NK-92 (cell line): ENCODE results near the gene SLC26A1.
"Not testable (repeated sequence)": the region's sequence is repeated elsewhere in the genome, so short reads cannot be mapped to it uniquely, and the experiment has no call there.

ENCODE experiments used
- DNase-seq: peaks from one replicate; lab custom pipeline; 2025; ENCODE audit not compliant: unreplicated experiment; lab: John Stamatoyannopoulos, UW

Gene SLC26A1

DNA sequence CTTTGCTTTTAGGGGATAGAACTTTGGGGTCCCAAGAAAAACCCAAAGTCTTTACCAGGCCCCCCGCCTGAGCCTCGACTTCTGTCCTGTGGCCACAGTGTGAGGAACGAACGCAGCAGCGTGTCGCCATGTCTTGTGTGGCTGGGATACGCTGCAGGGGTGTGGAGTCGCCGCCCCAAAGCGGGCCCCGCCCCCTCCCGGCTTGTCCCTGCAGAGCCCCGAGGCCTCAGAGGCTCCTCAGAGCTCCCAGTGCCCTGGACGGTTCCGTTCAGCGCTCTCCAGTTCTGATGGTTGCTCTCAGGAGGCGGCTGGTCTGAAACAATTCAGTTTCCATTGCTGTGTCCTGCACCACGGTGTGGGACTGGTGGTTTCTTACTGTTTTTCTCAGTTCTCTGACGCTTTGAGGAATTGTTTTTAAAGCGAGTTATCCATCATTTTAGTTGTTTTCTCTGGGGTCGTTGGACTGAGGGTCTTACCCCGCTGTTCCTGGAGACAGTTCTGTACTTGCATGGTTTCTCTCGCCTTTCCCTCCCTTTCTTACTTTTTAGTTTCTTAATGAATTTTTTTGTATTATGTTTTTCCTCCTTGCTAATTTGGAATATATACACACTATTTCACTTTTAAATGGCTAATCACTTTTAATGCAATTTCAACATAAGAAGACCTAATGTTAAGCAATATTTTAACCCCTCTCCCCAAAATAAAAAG lies 7.9 kb downstream of the SLC26A1 start:
- DNase-seq = no peak

DNA sequence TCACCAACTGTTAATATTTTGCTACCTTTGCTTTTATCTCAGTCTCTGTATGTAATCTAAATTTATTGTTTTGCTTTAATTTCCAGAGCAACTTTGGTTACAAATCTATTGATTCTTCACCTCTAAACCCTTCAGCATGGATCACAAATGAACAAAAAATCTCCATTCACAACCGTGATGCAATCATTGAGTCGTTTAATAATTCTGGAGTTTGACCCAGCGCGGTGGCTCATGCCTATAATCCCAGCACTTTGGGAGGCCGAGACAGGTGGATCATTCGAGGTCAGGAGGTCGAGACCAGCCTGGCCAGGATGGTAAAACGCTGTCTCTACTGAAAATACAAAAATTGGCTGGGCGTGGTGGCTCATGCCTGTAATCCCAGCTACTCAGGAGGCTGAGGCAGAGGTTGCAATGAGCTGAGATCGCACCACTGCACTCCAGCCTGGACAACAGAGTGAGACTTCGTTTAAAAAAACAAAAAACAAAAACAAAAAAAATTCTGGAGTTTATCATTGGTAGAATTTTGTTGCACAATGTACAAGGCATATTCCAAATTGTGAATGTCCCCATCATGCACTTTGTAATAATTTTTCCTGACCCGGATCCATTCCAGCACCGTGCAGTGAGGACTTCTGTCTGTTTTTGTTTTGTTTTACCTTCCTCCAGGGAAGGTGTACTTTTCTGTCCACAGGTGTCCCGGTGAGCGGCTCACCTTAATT lies 8.7 kb downstream of the SLC26A1 start:
- no peak for DNase-seq

DNA sequence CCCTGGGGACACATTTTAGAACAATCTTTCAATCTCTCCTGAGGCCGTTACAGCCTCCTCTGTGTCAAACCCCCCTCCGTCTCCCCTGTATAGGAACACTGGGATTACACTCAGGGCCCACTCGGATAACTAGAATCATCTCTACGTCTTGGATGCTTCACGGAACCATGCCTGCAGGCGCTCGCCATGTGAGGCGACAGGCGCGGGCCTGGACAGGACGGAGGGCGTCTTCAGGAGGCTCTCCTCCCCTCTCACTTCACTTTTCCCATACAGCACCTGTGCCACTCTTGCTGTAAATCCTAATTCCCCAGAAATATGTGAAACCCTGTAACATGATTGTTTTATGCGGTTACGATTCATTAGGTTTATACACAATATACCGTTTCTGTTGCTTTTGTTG lies 10.4 kb downstream of the SLC26A1 start:
- DNase-seq = no peak

DNA sequence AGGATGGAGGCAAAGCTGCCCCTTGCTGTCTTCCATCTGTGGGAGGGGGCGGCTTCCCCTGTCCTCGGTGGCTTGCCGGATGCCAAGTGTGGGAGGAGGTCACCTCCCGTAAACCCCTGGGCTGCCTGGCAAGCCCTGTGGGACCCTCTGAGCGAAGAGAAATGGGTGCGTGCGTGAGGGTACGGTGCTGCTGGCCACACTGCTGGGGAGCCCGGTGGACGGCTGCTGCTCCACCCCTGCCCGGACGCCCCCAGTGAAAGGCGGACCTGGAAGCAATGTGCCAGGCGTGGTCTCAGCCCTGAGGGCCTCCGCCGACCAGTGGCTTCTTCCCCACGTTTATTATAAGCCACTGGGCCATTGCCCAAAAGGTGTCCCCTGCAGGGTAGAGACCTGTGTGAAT lies 10.9 kb downstream of the SLC26A1 start:
- no peak for DNase-seq

DNA sequence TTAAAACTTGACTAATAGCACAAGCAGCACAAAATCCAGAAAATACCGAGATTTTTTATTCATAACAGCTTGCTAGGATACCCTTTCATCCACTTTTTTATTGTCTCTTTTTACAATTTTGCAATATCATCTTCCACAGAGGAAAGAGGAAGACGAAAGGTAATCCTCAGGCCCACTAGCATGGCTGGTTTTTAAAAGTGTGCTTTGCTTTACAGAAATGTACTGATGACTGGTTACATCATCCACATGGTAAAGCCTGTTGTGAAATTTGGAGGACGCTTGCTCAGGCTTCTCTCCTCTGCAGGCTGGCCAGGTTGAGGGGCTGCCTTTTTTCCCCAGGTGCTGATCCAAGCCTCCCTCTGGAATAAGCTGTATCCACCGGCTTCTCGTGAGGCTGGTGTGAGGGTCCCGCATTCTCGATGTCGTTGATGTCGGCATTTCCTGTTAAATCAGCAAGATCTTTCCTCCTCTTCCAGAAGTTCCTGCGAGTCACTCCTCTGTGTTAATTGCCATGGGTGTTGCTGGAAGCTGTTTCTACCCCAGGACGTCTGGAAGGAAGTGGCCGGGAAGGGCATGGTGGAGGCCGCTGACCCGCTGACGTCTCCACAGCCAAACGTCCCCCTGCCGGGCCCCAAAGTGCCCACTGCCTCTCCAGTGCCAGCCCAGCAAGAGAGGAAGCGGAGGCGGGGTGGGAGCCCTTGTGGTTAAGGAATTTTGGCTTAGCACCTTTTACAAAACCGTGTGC lies 14.1 kb downstream of the SLC26A1 start:
- no peak for DNase-seq

DNA sequence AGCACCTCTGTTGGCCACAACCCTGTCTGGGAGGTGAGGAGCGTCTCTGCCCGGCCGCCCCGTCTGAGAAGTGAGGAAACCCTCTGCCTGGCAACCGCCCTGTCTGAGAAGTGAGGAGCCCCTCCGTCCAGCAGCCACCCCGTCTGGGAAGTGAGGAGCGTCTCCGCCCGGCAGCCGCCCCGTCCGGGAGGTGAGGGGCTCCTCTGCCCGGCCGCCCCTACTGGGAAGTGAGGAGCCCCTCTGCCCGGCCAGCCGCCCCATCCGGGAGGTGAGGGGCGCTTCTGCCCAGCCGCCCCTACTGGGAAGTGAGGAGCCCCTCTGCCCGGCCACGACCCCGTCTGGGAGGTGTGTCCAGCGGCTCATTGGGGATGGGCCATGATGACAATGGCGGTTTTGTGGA lies 17.2 kb downstream of the SLC26A1 start:
- DNase-seq = not testable (repeated sequence)

DNA sequence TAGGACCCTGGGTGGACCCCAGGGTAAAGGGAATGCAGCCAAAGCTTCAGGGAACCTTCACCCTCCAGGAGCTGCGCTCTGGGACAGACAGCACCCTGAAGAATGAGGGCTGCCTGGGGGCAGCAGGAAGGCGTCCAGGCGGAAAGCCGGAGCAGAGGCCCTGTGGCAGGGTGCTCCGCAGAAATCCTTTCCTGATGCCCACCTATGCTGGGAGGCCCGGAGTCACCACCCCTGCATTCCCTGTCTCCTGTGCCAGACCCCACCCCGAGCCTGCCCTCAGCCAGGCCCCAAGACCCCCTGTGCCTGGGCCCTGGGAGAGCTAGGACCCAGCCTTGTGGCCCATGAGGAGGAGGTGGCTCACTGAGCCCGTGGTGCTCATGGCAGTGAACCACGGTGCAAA lies 18.5 kb downstream of the SLC26A1 start:
- DNase-seq = no peak

DNA sequence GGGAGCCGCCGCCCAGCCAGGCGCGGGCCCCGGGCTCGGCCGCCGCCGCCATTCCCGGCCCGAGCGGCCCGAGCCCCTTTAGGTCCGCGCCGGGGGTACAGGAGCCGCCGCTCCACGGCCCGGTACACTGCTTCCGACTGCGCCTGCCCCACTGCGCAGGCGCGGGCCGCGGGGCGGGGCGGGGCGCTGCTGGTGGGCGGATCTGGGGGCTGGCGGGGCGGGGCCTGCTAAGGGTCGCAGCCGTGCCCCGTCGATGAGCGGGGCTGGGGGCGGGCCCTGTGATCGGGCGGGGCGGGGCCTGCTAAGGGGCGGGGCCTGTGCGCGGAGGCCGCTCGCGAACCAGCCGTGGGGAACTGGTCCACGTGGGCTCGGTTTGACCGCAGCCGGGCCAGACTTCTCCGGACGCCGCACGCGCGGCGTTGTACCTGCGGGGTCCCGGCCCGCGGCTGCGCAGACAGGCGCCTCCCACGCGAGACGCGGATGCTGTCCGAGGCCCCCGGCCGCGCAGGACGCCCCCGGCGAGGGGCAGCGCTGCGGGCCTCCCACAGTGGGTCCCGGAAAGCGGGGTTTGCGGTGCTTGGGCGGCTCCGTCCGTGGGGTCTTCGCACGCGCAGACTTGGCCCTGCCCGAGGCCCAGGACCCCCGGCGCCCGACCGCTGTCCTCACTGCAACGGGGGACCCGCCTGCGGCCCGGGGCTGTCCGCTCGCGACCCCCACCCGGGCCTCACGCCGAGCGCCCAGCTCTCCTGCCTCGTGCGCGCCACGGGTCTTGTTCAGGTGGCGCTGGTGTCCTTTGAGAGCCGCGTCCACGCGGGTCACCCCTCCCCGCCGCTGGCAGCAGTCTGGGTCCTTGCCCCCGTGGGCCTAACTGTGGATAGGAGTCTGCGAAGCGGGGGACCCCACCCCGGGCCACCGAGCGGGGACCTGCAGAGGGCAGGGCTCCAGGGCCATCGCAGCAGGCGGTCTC lies 19.5 kb downstream of the SLC26A1 start, which contains the start of gene DGKQ:
TSS of gene DGKQ (minus strand) at position 139 of the 967 bp plus-strand sequence. CDS start at position 52, 87 bp downstream.
- DNase-seq = peak; percentile 19

DNA sequence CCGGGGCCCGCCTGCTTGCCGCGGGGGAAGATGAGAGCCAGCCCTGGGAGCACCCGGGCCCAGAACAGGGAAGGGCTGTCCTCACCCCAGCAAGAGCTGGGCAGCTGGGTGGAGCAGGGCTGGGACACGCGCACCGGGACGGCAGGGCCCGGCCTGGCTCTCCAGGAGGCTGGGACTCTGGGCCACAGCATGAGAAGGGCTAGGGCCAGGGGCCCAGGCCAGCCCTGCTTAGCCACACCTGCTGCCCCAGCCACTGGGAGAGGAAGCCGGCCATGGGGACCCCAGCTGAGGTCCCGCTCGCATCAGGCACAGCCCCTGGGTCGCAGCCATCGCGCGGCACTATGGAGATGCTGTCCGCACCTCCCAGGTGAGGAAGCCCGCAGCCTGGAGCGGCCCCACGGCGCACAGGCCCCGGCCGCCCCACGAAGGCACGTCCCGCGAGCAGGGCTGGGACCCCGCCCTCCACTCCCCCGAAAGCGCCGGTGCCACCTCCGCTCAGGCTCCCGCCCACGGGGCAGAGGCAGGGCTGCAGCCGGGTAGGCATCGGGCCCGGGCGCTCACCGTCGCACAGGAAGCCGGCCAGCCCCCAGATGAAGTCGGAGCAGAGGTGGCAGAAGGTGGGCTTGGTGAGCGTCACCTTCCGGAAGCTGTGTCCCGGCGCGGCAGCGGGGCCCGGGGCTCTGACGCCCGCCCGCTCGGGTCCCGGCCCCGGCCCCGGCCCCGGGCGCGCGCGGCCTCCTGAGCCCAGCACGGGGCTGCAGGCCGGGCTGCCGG lies 20.4 kb downstream of the SLC26A1 start:
- DNase-seq = no peak

DNA sequence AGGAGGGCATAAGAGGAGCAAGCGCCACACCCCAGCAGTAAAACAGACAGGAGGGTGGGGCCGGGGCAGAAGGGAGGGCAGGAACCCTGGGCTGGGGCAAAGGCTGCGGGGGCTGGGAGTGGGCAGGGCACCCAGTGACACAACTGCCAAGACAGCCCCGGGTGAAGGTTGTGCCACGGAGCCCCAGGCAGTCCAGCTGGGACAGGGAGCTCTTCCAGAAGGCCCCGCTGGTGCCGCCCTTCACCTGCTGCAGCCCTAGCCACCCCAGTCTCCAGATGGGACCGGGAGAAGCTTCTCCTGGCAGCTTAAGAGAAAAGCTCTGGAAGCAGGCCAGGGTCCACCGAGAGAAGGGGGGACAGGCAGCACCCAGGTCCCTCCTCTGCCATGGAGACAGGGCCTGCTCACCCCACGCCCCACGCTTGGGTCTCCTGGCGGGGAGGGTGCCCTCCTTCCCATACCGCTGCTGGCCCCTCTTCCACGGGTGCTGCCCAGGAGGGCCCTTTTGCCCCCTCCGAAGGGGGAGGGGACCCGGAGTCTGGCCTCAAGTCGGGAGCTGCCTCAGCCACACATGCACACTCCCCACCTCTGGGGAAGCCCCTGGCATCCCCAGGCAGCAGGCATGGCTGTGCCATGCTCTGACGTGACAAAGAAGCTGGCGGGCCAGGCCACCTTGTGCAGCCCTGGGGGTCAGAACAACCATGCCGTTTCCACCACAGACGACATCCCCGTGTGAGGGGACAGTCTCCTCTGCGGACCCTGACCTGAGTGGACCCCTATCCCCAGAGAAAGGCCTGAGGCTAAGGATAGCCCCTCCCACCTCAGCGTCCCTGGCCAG lies 21.3 kb downstream of the SLC26A1 start:
- DNase-seq = no peak

DNA sequence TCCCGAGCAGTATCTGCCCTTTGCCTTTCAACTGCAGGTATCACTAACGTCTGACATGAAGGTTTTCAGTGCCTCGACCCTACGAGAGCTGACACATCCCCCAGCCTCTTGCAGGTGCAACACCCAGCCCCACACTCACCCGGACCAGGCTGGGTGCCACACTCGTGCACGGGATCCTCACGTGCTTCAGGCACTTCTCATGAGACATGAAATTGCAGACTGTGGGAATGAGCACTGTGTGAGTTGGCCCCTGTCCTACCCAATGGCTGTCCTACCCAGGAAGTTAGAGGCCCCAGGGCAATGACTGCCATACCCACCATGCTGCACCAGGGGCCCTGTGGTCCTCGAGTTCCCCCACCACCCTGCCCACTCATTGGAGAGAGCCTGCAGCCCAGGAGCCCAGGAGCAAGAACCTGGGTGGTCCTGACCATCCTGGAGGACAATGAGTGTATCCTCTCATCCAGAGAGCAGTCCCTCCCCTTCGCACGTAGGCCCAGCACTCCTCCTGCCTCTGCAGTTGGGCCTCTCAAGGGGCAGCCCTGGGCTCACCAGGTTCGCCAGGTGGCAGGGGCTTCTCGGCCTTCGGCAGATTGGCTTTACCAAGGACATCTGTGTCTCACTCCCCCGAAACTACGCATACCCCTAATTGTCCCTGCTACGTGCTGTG lies 22.2 kb downstream of the SLC26A1 start:
- no peak for DNase-seq

DNA sequence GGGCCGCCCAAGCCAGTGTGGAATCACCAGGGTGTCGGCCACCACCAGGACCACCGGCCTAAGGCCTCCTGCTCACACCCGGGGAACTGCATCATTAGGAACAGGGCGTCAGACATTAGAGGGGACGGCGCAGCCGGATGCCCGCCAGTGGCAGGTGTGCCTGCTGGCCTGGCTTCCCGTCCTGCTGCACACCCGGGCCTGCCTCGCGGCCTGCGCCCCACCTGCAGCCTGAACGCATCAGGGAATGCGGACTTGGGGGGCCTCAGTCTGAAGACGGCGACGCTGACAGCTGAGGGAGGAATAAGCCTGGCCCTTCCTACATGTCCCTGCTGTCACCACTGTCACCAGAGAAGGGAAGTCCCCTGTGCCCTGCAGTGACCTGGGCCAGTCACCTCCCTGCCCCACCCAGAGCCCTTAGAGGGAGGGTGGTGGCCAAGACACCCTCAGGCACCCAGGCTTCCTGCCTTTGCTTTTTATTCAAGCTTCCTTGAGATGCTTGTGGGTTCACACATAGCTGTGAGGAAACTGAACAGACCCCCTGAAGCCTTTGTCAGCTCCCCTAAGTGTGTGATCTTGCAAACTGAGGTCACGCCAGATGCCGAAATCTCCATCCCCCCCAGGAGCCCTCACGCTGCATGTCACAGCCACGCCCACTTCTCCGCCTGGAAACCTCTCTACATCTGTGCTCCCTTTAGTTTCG lies 23.0 kb downstream of the SLC26A1 start:
- no peak for DNase-seq

DNA sequence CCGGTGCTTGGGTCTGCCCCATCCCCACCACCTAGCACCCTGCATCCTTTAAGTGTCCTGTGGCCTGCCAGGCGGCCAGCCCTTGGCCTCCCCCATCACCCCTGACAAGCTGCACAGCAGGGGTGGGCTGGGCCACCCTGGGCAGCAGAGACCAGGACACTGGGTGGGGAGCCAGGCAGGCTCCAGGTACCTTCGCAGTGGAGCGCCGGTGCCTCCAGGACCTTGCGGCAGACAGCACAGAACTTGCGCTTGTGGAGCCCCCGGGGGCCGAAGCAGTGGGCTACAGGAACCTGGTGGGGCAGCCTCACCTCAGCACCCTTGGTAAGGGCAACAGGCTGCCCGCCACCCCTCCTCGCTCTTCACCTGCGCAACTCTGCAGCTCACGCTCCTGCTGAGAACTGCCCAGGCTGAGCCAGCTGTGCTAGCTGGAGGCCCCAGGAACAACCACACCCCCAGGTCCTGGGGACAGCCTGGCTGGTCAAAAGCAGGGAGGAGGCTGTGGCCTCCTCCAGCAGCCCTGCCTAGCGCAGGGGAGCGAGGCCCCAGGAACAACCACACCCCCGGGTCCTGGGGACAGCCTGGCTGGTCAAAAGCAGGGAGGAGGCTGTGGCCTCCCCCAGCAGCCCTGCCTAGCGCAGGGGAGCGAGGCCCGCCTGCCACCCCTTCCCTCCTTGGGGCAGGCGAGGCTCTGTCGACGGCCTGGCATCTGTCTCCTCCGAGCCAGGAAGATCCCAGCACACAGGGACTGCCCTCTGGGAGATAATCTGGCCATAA lies 24.4 kb downstream of the SLC26A1 start:
- DNase-seq = no peak

DNA sequence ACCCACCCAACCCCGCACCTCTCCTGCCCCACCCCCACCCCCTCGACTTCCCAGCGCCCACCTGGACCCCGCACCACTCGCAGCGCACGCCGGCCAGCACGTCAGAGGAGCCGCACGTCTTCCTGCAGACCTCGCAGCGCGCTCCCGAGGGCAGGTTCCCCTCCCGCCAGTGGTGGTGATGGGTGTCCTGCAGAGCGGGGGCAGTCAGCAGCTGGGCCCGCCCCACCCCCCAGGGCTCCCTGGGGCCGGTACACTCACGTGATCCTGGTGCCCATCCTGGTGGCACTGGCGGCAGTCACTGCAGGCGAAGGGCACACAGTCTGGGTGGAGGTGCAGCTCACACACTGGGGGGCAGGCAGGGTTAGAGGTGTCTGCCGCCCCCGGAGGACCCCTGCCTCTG lies 25.0 kb downstream of the SLC26A1 start:
- DNase-seq = no peak

DNA sequence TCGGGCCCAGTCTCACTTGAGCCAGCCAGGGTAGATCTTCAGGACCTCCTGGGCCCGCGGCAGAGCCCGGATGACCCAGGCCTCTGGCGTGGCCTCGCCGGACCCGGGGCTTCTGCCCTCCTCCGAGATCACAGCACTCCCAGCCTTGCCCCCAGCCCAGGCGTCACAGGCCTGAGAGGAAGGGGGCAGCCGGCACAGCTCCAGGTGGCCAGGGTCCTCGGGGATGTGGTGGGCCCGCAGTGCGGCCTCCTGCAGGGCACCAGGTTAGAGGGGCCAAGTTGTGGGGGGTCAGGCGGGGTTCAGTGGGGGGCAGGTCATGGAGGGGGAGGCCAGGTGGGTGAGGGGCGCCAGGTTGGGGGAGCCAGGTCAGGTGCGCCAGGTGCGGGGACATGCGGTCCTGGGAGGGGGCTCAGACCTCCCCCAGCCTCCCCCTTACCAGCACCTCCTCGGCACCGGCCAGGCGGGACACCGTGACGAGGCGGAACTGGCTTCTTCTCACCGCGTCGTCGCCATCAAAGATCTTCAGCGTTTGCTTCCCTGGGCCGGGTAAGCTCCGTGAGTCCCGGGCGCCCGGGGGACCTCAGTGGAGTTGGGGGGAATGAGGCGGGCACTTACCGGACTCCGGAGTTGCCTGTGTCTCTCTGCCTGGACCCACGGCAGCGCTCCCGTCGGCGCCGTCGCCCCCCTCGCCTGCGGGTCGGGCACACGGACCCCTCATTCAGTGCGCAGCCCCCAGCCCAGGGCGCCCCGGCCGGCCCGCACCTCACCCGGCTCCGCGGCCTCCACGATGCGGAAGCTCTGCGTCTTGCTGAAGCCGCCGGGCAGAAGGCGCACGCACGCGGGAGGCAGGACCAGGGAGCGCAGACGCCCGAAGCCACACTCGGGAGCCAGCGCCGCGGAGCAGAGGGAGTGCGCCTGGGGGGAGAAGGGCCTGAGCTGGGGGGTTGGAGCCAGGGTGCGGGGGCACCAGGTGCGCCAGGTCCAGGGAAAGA lies 25.8 kb downstream of the SLC26A1 start:
- no peak for DNase-seq
